IMR-90 (cell line): Measurements from ENCODE around the gene RAB11FIP3. TPM values are rescaled to one million over a fixed set of nuclear protein-coding genes. Genes with fewer than 3 reads are reported as not detected.

Experiments
- ATAC-seq: fragments of 200-7000 bp; cut with Tn5 transposase; 2 replicates; pipeline ENCODE4 v1.9.1; 2020; ENCODE audit warnings: low read depth, mild to moderate bottlenecking, moderate library complexity
- BruUV-seq: library from RNA; stranded (reverse); fragments of 400-500 nt; replicated peaks from 2 replicates; lab custom pipeline; 2021; lab: Mats Ljungman, UMichigan
- CTCF ChIA-PET: fragments of 300-600 bp; formaldehyde crosslinking; extraction: SDS; loops from one replicate; lab custom pipeline; 2021; ENCODE audit warnings: antibody characterized with exemption; lab: Yijun Ruan, JAX
- POLR2A ChIA-PET: fragments of 300-600 bp; sonication (Branson Sonifier 250); formaldehyde crosslinking; loops from one replicate; lab custom pipeline; 2022; ENCODE audit warnings: antibody characterized with exemption; ENCODE audit not compliant: unreplicated experiment; lab: Charles Lee
- DNase-seq: peaks from one replicate; pipeline ENCODE4 v3.0.0; 2013
- H2AFZ ChIP-seq: replicated peaks from 2 replicates; pipeline ENCODE3; 2013; ENCODE audit warnings: low read length, mild to moderate bottlenecking; ENCODE audit not compliant: poor library complexity
- H2AK5ac ChIP-seq: 2 replicates; pipeline ENCODE4 v1.6.1; 2013; ENCODE audit warnings: low read depth, low read length, inconsistent platforms
- H2AK9ac ChIP-seq: replicated peaks from 2 replicates; pipeline ENCODE3; 2013; ENCODE audit warnings: mild to moderate bottlenecking, low read depth, low read length, moderate library complexity; ENCODE audit not compliant: poor library complexity
- H2BK120ac ChIP-seq: 2 replicates; pipeline ENCODE4 v1.6.1; 2013; ENCODE audit warnings: low read depth, low read length, inconsistent platforms
- H2BK15ac ChIP-seq: 3 replicates; pipeline ENCODE4 v1.6.1; 2013; ENCODE audit warnings: low read depth, low read length, inconsistent platforms
- H2BK20ac ChIP-seq: 2 replicates; pipeline ENCODE4 v1.6.1; 2013; ENCODE audit warnings: low read depth, mild to moderate bottlenecking, inconsistent platforms, low read length, moderate library complexity
- H2BK5ac ChIP-seq: 2 replicates; pipeline ENCODE4 v1.6.1; 2013; ENCODE audit warnings: mild to moderate bottlenecking, low read depth, low read length, inconsistent platforms; ENCODE audit not compliant: poor library complexity, severe bottlenecking
- H3K14ac ChIP-seq: replicated peaks from 2 replicates; pipeline ENCODE4 v1.6.1; 2013; ENCODE audit warnings: low read depth, low read length, inconsistent platforms
- H3K18ac ChIP-seq: 2 replicates; pipeline ENCODE4 v1.6.1; 2013; ENCODE audit warnings: low read depth, low read length, control low read depth
- H3K23ac ChIP-seq: 2 replicates; pipeline ENCODE4 v1.6.1; 2013; ENCODE audit warnings: low read depth, low read length, inconsistent platforms
- H3K27ac ChIP-seq: 2 replicates; pipeline ENCODE4 v1.5.1; 2013; ENCODE audit warnings: mild to moderate bottlenecking, control low read depth, low read length; ENCODE audit not compliant: insufficient read depth
- H3K27me3 ChIP-seq: 2 replicates; pipeline ENCODE4 v1.6.1; 2013; ENCODE audit warnings: low read length; ENCODE audit not compliant: control insufficient read depth, insufficient read depth
- H3K36me3 ChIP-seq: 2 replicates; pipeline ENCODE4 v1.6.1; 2013; ENCODE audit warnings: low read length, mixed read lengths; ENCODE audit not compliant: control insufficient read depth, insufficient read depth
- H3K4ac ChIP-seq: 2 replicates; pipeline ENCODE4 v1.6.1; 2013; ENCODE audit warnings: low read depth, low read length, inconsistent platforms
- H3K4me1 ChIP-seq: 2 replicates; pipeline ENCODE4 v1.6.1; 2013; ENCODE audit warnings: low read length, mixed read lengths; ENCODE audit not compliant: control insufficient read depth, insufficient read depth
- H3K4me2 ChIP-seq: 2 replicates; pipeline ENCODE4 v1.6.1; 2013; ENCODE audit warnings: low read depth, mild to moderate bottlenecking, control low read depth, low read length, moderate library complexity
- H3K4me3 ChIP-seq: 2 replicates; pipeline ENCODE4 v1.5.1; 2013; ENCODE audit warnings: low read depth, mild to moderate bottlenecking, control low read depth, low read length, moderate library complexity; ENCODE audit not compliant: insufficient read depth
- H3K56ac ChIP-seq: 2 replicates; pipeline ENCODE4 v1.6.1; 2013; ENCODE audit warnings: low read length, inconsistent platforms; ENCODE audit not compliant: insufficient read depth; ENCODE audit errors: extremely low read depth
- H3K79me1 ChIP-seq, 2 experiments: 2 replicates each; pipeline ENCODE4 v1.6.1; 2013; ENCODE audit warnings: low read length in 2 of 2, inconsistent platforms in 1 of 2, low read depth in 1 of 2
- H3K9ac ChIP-seq: 2 replicates; pipeline ENCODE4 v1.6.1; 2013; ENCODE audit warnings: low read depth, low read length, control low read depth
- H3K9me1 ChIP-seq: 2 replicates; pipeline ENCODE4 v1.6.1; 2013; ENCODE audit warnings: low read length, inconsistent platforms; ENCODE audit not compliant: insufficient read depth
- H3K9me3 ChIP-seq: 2 replicates; pipeline ENCODE4 v1.6.1; 2013; ENCODE audit warnings: low read length; ENCODE audit not compliant: control insufficient read depth, insufficient read depth
- H4K20me1 ChIP-seq: 2 replicates; pipeline ENCODE4 v1.6.1; 2013; ENCODE audit warnings: low read length, inconsistent platforms; ENCODE audit not compliant: insufficient read depth
- H4K5ac ChIP-seq: 2 replicates; pipeline ENCODE4 v1.6.1; 2013; ENCODE audit warnings: mild to moderate bottlenecking, low read depth, low read length, control low read depth
- H4K8ac ChIP-seq, 2 experiments: 2 replicates each; pipeline ENCODE4 v1.6.1; 2013; ENCODE audit warnings: low read depth in 2 of 2, low read length in 2 of 2, control low read depth in 1 of 2, inconsistent platforms in 1 of 2
- H4K91ac ChIP-seq: 2 replicates; pipeline ENCODE4 v1.6.1; 2013; ENCODE audit warnings: low read depth, low read length, inconsistent platforms; ENCODE audit not compliant: insufficient read depth
- BHLHE40 ChIP-seq: fragments of 150-350 bp; IDR thresholded peaks from 2 replicates; pipeline ENCODE4 v1.6.1; 2016; ENCODE audit warnings: mild to moderate bottlenecking, low read depth, low read length
- CEBPB ChIP-seq: IDR thresholded peaks from 2 replicates; pipeline ENCODE4 v1.6.1; 2012; ENCODE audit warnings: low read depth, low read length, improper control_type of control experiment
- CHD1 ChIP-seq: IDR thresholded peaks from 2 replicates; pipeline ENCODE4 v1.6.1; 2012; ENCODE audit warnings: low read depth, low read length, improper control_type of control experiment
- CTCF ChIP-seq: conservative IDR thresholded peaks from 2 replicates; pipeline ENCODE4 v1.5.1; 2012; ENCODE audit warnings: mild to moderate bottlenecking, low read depth, low read length, improper control_type of control experiment
- FOS ChIP-seq: fragments of 150-350 bp; IDR thresholded peaks from 2 replicates; pipeline ENCODE4 v1.6.1; 2016; ENCODE audit warnings: low read depth, low read length
- MAZ ChIP-seq: IDR thresholded peaks from 2 replicates; pipeline ENCODE4 v1.6.1; 2012; ENCODE audit warnings: low read depth, mild to moderate bottlenecking, low read length, improper control_type of control experiment, moderate library complexity, borderline replicate concordance
- MXI1 ChIP-seq: IDR thresholded peaks from 2 replicates; pipeline ENCODE4 v1.6.1; 2012; ENCODE audit warnings: low read depth, mild to moderate bottlenecking, low read length, moderate library complexity, borderline replicate concordance
- NFE2L2 ChIP-seq: fragments of 150-350 bp; IDR thresholded peaks from 2 replicates; pipeline ENCODE4 v1.6.1; 2016; ENCODE audit warnings: low read depth, mild to moderate bottlenecking, low read length
- POLR2A ChIP-seq: IDR thresholded peaks from 2 replicates; pipeline ENCODE4 v1.6.1; 2012; ENCODE audit warnings: mild to moderate bottlenecking, low read depth, low read length
- RAD21 ChIP-seq: IDR thresholded peaks from 2 replicates; pipeline ENCODE4 v1.6.1; 2012; ENCODE audit warnings: low read length, improper control_type of control experiment
- RCOR1 ChIP-seq: IDR thresholded peaks from 2 replicates; pipeline ENCODE4 v1.6.1; 2012; ENCODE audit warnings: mild to moderate bottlenecking, low read length, improper control_type of control experiment; ENCODE audit not compliant: insufficient replicate concordance
- RFX5 ChIP-seq: IDR thresholded peaks from 2 replicates; pipeline ENCODE4 v1.8.0; 2012; ENCODE audit warnings: low read depth, mild to moderate bottlenecking, low read length, moderate library complexity
- SMC3 ChIP-seq: fragments of 150-350 bp; IDR thresholded peaks from 2 replicates; pipeline ENCODE4 v1.6.1; 2016; ENCODE audit warnings: low read depth, mild to moderate bottlenecking, antibody characterized with exemption, low read length, moderate library complexity
- USF2 ChIP-seq: fragments of 150-350 bp; IDR thresholded peaks from 2 replicates; pipeline ENCODE4 v1.6.1; 2017; ENCODE audit warnings: mild to moderate bottlenecking, antibody characterized with exemption, low read length, low read depth
- WGBS, 2 experiments: methylation state at CpG; one replicate each; pipeline versions ENCODE4 v1.1.5 to v1.1.7; 2013; ENCODE audit warnings: missing lambda C conversion rate in 2 of 2; ENCODE audit not compliant: insufficient read length in 1 of 2; ENCODE audit errors: extremely low coverage in 2 of 2; 5-methylcytosine and 5-hydroxymethylcytosine counted together
- dilution Hi-C: fragments of 300-500 bp; cut with HindIII; formaldehyde crosslinking; loops from one replicate; pipeline ENCODE4 v1.14.3; 2018; ENCODE audit warnings: low sequenced_read_pairs; ENCODE audit not compliant: unreplicated experiment
- in situ Hi-C: fragments of 300-500 bp; cut with MboI; formaldehyde crosslinking; loops from 3 replicates; pipeline ENCODE4 v1.14.3; 2019; ENCODE audit warnings: low sequenced_read_pairs, inconsistent platforms, mixed read lengths
- intact Hi-C: fragments of 100-400 bp; cut with micrococcal nuclease; formaldehyde crosslinking; loops from 2 replicates; pipeline ENCODE4 v1.10.0; 2022
- polyA plus RNA-seq, 3 experiments: library from polyadenylated mRNA; depleted of rRNA; stranded (reverse); fragments of >200 nt; gene quantifications; 2 replicates each; pipeline ENCODE4 v1.2.3, GENCODE V29; 2012; ENCODE audit warnings: low replicate concordance in 1 of 3
- total RNA-seq: library from RNA; depleted of rRNA; stranded (reverse); fragments of >200 nt; gene quantifications from 2 replicates; pipeline ENCODE4 v1.2.3, GENCODE V29; 2012

The RAB11FIP3 gene
- total and polyA plus RNA-seq, 2 of the 4 experiments (the other 2 are of a cell fraction) = 7.5 to 22.5 TPM

- dilution Hi-C loops (no loop called here), intact Hi-C loops (no loop called here), in situ Hi-C loops (no loop called here)
- peaks cover 28% of the 10 kb centered on the region for H3K36me3 ChIP-seq
- peaks cover 15% of the 10 kb centered on the region for H3K4me1 ChIP-seq
- H3K4me2 ChIP-seq = no peak overlapping the region
- ATAC-seq (no peak), DNase-seq (no peak)
- no peak overlapping the region for H4K91ac ChIP-seq
- H3K9me3 ChIP-seq = no peaks in the 10 kb centered on the region
- H3K18ac ChIP-seq = no peak overlapping the region
- H2BK5ac ChIP-seq = no peak overlapping the region
- no peak overlapping the region for H3K23ac ChIP-seq
- H2AK5ac ChIP-seq = no peak overlapping the region
- no peak overlapping the region for H2BK15ac ChIP-seq
- no peak overlapping the region for H3K27ac ChIP-seq
- TF ChIP-seq CTCF (no peak), MXI1 (no peak), USF2 (no peak), MAZ (no peak), RFX5 (no peak), FOS (no peak), RCOR1 (no peak), BHLHE40 (no peak), CEBPB (no peak), CHD1 (no peak), NFE2L2 (no peak), POLR2A (no peak), RAD21 (no peak), SMC3 (no peak)
- H2AFZ ChIP-seq = peak overlapping the region; percentile 32
- 97% methylated on average over 9 of the region's 22 CpGs; no CpG with 5 or more reads in 1 of the 2 experiments for WGBS, 2 experiments
- CTCF ChIA-PET = no interaction called here
- H3K14ac ChIP-seq = no peak overlapping the region
- no peak overlapping the region for H3K9ac ChIP-seq
- no peak overlapping the region for H2AK9ac ChIP-seq
- H3K27me3 ChIP-seq = no peaks in the 10 kb centered on the region
- no peak overlapping the region for H2BK120ac ChIP-seq
- no peak overlapping the region for H3K4me3 ChIP-seq
- H2BK20ac ChIP-seq = no peak overlapping the region
- no peak overlapping the region for H4K5ac ChIP-seq
- H3K79me1 ChIP-seq = peaks cover 8 to 48% of the 10 kb centered on the region in 2 experiments; a peak in 2 of 4 replicates
- POLR2A ChIA-PET = no interaction called here
- H4K8ac ChIP-seq = no peak overlapping the region
- H3K9me1 ChIP-seq = peaks cover 6% of the 10 kb centered on the region; the same call in 1 of the 2 replicates
- BruUV-seq = no TSS peak
- peaks cover 37% of the 10 kb centered on the region for H4K20me1 ChIP-seq
- H3K4ac ChIP-seq = no peak overlapping the region
- no peak overlapping the region for H3K56ac ChIP-seq
Measured at GRCh38 chr16:523097-523741, 97.8 kb downstream of the RAB11FIP3 start.
